Measurements from ENCODE around the gene ZFP36L1.

ZFP36L1 gene

GRCh38 chr14:68775614-68776126, 17.2 kb downstream of the ZFP36L1 start:
- TF ChIP-seq RAD21 (IDR thresholded peaks at IDR 0.05; ENCODE audit: low read depth) = no peak
- no peak for TF ChIP-seq USF1 (IDR thresholded peaks at IDR 0.05)
- no peak for TF ChIP-seq FOXM1 (IDR thresholded peaks at IDR 0.05; ENCODE audit: borderline replicate concordance, low read depth)
- TF ChIP-seq NFIC (IDR thresholded peaks at IDR 0.05) = no peak
- no peak for TF ChIP-seq EGR1 (IDR thresholded peaks at IDR 0.05)
- no peak for TF ChIP-seq CREB1 (IDR thresholded peaks at IDR 0.05; ENCODE audit: low read depth)
- no peak for TF ChIP-seq TAF1 (IDR thresholded peaks at IDR 0.05; ENCODE audit: low read depth)
- TF ChIP-seq ZBTB7A (IDR thresholded peaks at IDR 0.05; ENCODE audit: low read depth) = no peak
- no peak for TF ChIP-seq TEAD4 (IDR thresholded peaks at IDR 0.05)
- TF ChIP-seq YY1 (IDR thresholded peaks at IDR 0.05; ENCODE audit: low read depth) = no peak
- TF ChIP-seq CEBPB (IDR thresholded peaks at IDR 0.05) = no peak
- TF ChIP-seq EP300 (IDR thresholded peaks at IDR 0.05; ENCODE audit: borderline replicate concordance) = no peak
- TF ChIP-seq MAX (IDR thresholded peaks at IDR 0.05) = no peak
- TF ChIP-seq REST (IDR thresholded peaks at IDR 0.05; ENCODE audit: low read depth) = no peak
- no peak for TF ChIP-seq TCF12 (IDR thresholded peaks at IDR 0.05; ENCODE audit: low read depth)

GRCh38 chr14:68774771-68775613, 17.9 kb downstream of the ZFP36L1 start:
- TF ChIP-seq YY1 (IDR thresholded peaks at IDR 0.05; ENCODE audit: low read depth) = no peak
- TF ChIP-seq NFIC (IDR thresholded peaks at IDR 0.05) = no peak
- no peak for TF ChIP-seq EGR1 (IDR thresholded peaks at IDR 0.05)
- no peak for TF ChIP-seq RAD21 (IDR thresholded peaks at IDR 0.05; ENCODE audit: low read depth)
- no peak for TF ChIP-seq TCF12 (IDR thresholded peaks at IDR 0.05; ENCODE audit: low read depth)
- no peak for TF ChIP-seq TAF1 (IDR thresholded peaks at IDR 0.05; ENCODE audit: low read depth)
- no peak for TF ChIP-seq TEAD4 (IDR thresholded peaks at IDR 0.05)
- TF ChIP-seq CREB1 (IDR thresholded peaks at IDR 0.05; ENCODE audit: low read depth) = no peak
- no peak for TF ChIP-seq CEBPB (IDR thresholded peaks at IDR 0.05)
- TF ChIP-seq EP300 (IDR thresholded peaks at IDR 0.05; ENCODE audit: borderline replicate concordance) = no peak

- no peak for TF ChIP-seq CEBPB (IDR thresholded peaks at IDR 0.05)
- TF ChIP-seq EP300 (IDR thresholded peaks at IDR 0.05; ENCODE audit: borderline replicate concordance) = no peak
- TF ChIP-seq REST (IDR thresholded peaks at IDR 0.05; ENCODE audit: low read depth) = no peak
- TF ChIP-seq MAX (IDR thresholded peaks at IDR 0.05) = no peak
- no peak for TF ChIP-seq ZBTB7A (IDR thresholded peaks at IDR 0.05; ENCODE audit: low read depth)
- no peak for TF ChIP-seq TEAD4 (IDR thresholded peaks at IDR 0.05)
- TF ChIP-seq EGR1 (IDR thresholded peaks at IDR 0.05) = no peak
- TF ChIP-seq CREB1 (IDR thresholded peaks at IDR 0.05; ENCODE audit: low read depth) = no peak
- no peak for TF ChIP-seq TAF1 (IDR thresholded peaks at IDR 0.05; ENCODE audit: low read depth)
- TF ChIP-seq RAD21 (IDR thresholded peaks at IDR 0.05; ENCODE audit: low read depth) = no peak
- no peak for TF ChIP-seq TCF12 (IDR thresholded peaks at IDR 0.05; ENCODE audit: low read depth)
- TF ChIP-seq NFIC (IDR thresholded peaks at IDR 0.05) = no peak
- no peak for TF ChIP-seq USF1 (IDR thresholded peaks at IDR 0.05)
- TF ChIP-seq FOXM1 (IDR thresholded peaks at IDR 0.05; ENCODE audit: borderline replicate concordance, low read depth) = no peak
- TF ChIP-seq YY1 (IDR thresholded peaks at IDR 0.05; ENCODE audit: low read depth) = no peak
These were observed 20.0 kb downstream of the ZFP36L1 start for GRCh38 chr14:68772761-68773381.

GRCh38 chr14:68771631-68772030, 21.2 kb downstream of the ZFP36L1 start:
- no peak for TF ChIP-seq TEAD4 (IDR thresholded peaks at IDR 0.05)
- TF ChIP-seq YY1 (IDR thresholded peaks at IDR 0.05; ENCODE audit: low read depth) = no peak
- TF ChIP-seq CEBPB (IDR thresholded peaks at IDR 0.05) = no peak
- no peak for TF ChIP-seq EGR1 (IDR thresholded peaks at IDR 0.05)
- TF ChIP-seq TCF12 (IDR thresholded peaks at IDR 0.05; ENCODE audit: low read depth) = no peak
- TF ChIP-seq EP300 (IDR thresholded peaks at IDR 0.05; ENCODE audit: borderline replicate concordance) = no peak

Measured in Ishikawa (cell line).